Activated CD8-positive, alpha-beta memory T cell treated with anti-CD3 and anti-CD28 coated beads for 36 hours (primary cell): Measurements from ENCODE around the gene FBXL14. TPM values are rescaled to one million over a fixed set of nuclear protein-coding genes. Genes with fewer than 3 reads are reported as not detected.

Experiments
- total RNA-seq, 2 experiments: library from RNA; stranded (reverse); gene quantifications; one replicate each; pipeline ENCODE4 v1.2.3, GENCODE V29; 2021

The FBXL14 gene
- total RNA-seq, 2 experiments from 2014 or later, result 21.4 to 21.8 TPM

Other genes with a start within 250 kb of the FBXL14 start
- not detected for gene WNT5B, start 34.6 kb upstream of the FBXL14 start, total RNA-seq
- 10 to 100 TPM; 66.4 to 68.8 TPM for gene ADIPOR2, start 96.5 kb upstream of the FBXL14 start, total RNA-seq
- not detected for gene LRTM2, start 226.0 kb upstream of the FBXL14 start, total RNA-seq